NCI-H187 treated with DMSO at 0.1 percent for 48 hours (cell line): Measurements from ENCODE around the gene GPR12.
"Not testable (repeated sequence)": the region's sequence is repeated elsewhere in the genome, so short reads cannot be mapped to it uniquely, and the experiment has no call there.

Experiments
- DNase-seq: peaks from one replicate; lab custom pipeline; 2025; lab: John Stamatoyannopoulos, UW

Gene GPR12

GRCh38 chr13:26747706-26748105 lies 12.9 kb downstream of the GPR12 start:
- no peak for DNase-seq

GRCh38 chr13:26743971-26744370 lies 16.6 kb downstream of the GPR12 start:
- no peak for DNase-seq

DNA sequence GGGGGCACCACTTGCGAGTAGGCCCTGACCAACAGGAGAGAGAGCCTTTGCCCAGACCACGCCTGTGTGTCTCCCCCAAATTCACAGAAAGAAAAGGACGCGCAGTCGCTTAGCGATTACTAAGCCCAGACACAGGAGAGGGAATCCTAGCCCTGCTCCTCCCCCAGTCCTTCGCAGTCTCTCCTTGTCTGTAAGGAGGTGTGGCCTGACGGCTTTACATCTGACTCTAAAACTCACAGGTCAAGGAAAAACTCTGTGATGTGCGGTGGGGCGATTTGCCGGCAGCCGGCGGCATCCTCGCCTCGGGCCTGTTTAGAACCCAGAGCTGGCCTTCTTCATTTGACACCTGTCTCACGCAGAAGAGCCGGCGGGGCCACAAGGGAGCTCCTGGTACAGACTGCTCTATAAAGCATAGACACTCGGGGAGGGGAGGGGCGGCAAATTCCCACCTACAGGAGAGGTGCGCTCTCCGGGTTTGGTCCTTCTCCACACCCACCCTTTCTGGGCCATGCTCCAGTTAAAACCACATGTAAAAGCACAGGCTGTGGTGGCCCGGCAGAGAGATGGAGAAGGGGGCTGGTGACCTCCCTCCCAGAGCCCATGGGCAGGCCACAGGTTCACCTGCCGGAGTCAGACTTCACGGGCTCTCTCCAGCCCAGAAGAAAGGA lies 17.8 kb downstream of the GPR12 start:
- no peak for DNase-seq

GRCh38 chr13:26735677-26736076 lies 24.9 kb downstream of the GPR12 start:
- no peak for DNase-seq

GRCh38 chr13:26727633-26728032 lies 33.0 kb downstream of the GPR12 start:
- DNase-seq: no peak

DNA sequence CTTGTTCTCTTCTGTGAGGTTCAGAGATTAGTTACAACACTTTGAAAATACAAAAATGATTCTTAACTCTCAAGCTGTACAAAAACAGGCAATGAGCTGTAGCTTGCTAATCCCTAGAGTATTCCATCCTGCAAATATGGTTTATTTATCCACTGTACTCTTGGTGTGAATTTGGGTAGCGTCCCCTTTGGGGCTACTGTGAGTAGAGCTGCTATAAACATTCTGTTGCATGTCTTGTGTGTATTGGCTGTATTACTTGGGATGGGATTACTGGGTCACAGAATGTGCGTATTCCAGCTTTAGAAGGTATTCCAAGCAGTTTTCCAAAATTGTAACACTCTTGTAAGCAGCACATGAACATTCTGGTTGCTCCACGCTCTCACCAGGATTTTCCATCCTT lies 33.5 kb downstream of the GPR12 start:
- DNase-seq: no peak

GRCh38 chr13:26726684-26727083 lies 33.9 kb downstream of the GPR12 start:
- no peak for DNase-seq

GRCh38 chr13:26723620-26724019 lies 37.0 kb downstream of the GPR12 start:
- not testable (repeated sequence) for DNase-seq

DNA sequence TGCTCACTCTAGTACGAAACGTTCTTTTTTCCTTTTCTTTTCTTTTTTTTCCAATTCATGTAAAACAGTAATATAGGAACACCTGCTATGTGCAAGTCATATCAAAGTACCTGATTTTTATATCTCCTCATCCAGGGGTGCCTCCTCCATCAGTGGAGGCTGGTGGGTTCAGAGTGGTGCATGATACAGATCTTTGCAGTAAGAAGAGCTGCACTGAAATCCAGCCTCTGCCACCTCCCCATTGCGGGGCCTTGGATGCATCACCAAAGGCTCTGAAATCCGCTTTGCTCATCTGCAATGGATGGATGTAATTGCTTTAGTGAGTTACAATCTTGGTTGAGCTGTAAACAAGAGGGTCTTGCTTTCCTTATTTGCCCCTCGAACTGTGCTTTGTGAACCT lies 38.3 kb downstream of the GPR12 start:
- no peak for DNase-seq

GRCh38 chr13:26721251-26722121 lies 39.1 kb downstream of the GPR12 start:
- no peak for DNase-seq

DNA sequence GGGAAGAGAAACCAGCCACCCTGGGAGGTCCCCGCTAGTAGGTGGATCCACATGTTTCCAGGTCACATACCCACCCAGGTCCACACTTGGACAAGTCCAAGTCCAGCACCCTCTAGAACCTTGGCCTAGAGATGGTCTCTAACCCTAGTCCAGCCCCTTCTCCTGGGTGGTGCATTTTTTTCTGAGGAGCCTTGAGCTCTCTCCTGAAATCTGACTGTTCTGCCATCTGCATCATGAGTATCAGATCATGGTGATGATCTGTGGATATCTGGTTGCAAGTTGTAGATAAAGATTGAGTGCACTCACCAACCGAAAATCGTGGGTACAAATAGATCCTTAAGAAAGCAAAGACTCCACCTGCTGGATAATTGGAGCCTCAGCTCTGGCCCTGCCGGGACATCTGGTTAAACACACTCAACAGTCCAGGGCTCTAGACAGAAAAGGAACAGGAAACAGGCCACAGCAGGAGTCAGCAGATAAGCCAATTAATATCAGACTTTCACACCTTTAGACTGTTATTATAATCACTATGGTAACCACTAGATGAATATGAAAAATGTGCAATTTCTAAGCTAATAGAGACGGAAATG lies 41.1 kb downstream of the GPR12 start:
- DNase-seq: no peak

DNA sequence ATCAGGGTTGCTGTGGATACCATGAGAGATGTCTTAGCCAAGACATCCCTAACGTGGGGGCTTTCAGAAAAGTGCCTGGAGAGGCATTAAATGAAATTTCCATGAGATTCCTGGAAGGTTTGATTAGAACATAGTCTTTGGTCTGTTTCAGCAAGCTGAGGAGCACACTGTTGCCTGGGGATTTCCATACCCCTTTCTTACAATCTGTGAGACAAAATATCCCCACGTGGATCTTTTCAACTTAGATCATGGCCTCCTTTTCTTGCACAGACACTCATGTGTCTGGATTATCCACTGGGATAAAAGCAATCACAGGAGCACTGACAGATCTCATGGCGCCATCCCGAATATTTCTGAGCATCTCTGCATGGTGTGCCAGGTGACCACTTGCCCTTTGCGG lies 41.7 kb downstream of the GPR12 start:
- DNase-seq: no peak

- no peak for DNase-seq
Measured at GRCh38 chr13:26718146-26718545, 42.4 kb downstream of the GPR12 start.

DNA sequence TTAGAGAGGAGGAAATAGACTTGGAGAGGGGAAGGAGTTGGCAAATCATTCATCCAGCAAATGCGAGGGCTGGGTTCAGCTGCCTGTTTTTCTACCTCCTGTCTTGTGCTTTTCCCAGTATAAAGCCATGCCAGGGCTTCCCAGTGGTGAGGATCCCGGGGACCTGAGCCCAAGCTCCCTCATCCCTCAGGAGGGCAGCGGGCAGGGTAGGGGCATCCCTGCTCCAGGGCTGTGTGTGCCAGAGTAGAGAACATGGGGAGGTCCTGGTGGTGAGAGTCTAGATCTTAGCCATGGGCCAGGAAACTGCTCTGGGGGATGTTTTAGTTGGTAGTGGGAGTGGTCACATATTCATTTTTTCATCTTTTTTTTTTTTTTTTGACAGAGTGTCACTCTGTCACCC lies 43.6 kb downstream of the GPR12 start:
- DNase-seq: no peak

- DNase-seq: no peak
Measured at GRCh38 chr13:26713341-26713740, 47.2 kb downstream of the GPR12 start.

- no peak for DNase-seq
Measured at GRCh38 chr13:26711211-26711610, 49.4 kb downstream of the GPR12 start.

- DNase-seq: no peak
Measured at GRCh38 chr13:26710166-26710565, 50.4 kb downstream of the GPR12 start.

DNA sequence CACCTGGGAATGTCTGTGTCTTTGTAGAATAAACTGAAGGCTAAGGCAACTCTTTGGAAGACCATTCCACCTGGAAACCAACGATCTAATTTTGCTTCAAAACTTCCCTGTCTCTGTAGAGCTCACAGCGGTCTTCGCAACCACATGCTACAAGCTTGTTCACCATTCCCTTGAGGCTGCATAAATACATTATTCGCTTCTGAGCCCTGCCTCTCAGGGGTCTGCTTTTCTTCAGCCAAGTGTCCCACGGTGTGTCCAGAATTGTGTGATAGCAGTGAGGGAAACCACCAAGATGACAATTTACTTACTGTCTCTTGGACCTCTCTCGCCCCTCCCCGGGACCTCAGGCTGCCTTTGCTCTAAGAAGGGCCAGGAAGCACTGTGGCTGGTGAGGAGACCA lies 51.1 kb downstream of the GPR12 start:
- DNase-seq: no peak

GRCh38 chr13:26708007-26708297 lies 52.6 kb downstream of the GPR12 start:
- DNase-seq: no peak

DNA sequence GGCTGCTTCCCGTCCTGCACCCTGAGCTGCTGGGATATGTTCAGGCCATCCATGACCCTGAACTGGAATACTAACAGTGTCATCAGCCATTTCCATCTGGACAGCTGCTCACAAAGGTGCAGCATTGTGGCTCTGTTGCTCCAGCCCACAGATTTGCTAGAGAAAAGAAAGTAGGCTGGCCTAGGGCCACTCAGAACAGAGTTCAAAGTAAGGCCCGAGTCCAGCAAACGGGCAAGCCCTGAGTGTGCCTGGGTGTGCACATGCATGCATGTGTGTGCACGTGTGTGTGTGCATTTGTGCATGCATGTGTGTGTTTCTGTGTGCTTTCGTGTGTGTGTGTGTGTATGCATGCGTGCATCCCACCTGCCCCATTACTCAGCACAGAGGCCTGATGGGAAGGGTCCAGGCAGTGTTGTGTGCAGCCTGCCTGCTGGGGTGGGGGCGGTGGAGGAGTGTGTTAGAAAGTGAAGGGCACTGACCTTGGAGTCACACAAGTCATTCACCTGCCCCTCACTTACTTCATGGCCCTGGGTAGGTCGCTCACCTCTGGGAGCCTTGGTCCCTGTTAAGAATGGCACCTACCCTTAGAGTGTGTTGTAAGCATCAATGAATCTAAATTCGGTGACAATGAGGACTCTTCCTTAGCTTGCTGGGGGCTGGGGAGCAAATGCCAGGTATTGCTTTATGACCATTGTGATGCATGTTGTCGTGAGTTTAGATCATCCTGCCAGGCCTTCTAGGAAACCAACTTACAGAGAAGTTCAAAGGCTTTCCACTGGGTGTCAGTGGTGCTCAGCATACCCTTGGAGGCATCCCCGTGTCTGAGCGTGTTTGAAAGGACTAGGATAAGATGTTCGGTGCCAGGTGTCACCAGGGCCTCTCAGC lies 53.2 kb downstream of the GPR12 start:
- DNase-seq: no peak

- DNase-seq: no peak
Measured at GRCh38 chr13:26706381-26706780, 54.2 kb downstream of the GPR12 start.

DNA sequence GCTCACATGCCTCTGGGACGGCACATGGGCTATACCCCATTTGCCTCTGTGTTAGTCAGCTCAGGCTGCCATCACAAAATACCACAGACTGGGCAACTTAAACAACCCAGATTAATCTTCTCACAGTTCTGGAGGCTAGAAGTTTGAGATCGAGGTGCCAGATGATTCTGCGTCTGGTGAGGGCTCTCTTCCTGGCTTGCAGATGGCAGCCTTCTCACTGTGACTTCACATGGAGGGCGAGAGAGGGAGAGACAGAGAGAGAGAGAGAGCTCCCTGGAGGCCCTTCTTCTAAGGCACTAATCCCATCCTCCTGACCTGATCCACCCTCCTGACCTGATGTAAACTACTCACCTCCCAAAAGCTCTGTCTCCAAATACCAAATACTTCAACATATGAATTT lies 55.0 kb downstream of the GPR12 start:
- no peak for DNase-seq
